AG04449 (cell line): Measurements from ENCODE around the gene HPS1.

Source experiments
- CTCF ChIA-PET: fragments of 350-600 bp; formaldehyde crosslinking; extraction: SDS; loops from one replicate; lab custom pipeline; 2021; ENCODE audit warnings: antibody characterized with exemption; lab: Yijun Ruan, JAX
- POLR2A ChIA-PET: fragments of 400-600, 350-600 bp; formaldehyde crosslinking; extraction: SDS; loops from one replicate; lab custom pipeline; 2020; ENCODE audit warnings: antibody characterized with exemption, inconsistent platforms; lab: Yijun Ruan, JAX
- DNase-seq: peaks from one replicate; pipeline ENCODE4 v3.0.0-alpha.2; 2010; ENCODE audit warnings: low read depth, low spot score
- H3K4me3 ChIP-seq: 2 replicates; pipeline ENCODE4 v1.5.1; 2011; ENCODE audit warnings: low read depth, mild to moderate bottlenecking, control low read depth, low read length
- TF ChIP-seq, protein P1 (sequence below): IDR thresholded peaks from one replicate; pipeline ENCODE4 v1.5.1; 2011; ENCODE audit warnings: mild to moderate bottlenecking, moderate library complexity, low read length, control low read depth, inconsistent platforms; ENCODE audit not compliant: insufficient read depth; ENCODE audit errors: missing control alignments

Gene HPS1

GRCh38 chr10:98419469-98420261, 27.1 kb downstream of the HPS1 start:
- no peak overlapping the region for H3K4me3 ChIP-seq
- DNase-seq, result no peak
- TF ChIP-seq, protein P1, sequence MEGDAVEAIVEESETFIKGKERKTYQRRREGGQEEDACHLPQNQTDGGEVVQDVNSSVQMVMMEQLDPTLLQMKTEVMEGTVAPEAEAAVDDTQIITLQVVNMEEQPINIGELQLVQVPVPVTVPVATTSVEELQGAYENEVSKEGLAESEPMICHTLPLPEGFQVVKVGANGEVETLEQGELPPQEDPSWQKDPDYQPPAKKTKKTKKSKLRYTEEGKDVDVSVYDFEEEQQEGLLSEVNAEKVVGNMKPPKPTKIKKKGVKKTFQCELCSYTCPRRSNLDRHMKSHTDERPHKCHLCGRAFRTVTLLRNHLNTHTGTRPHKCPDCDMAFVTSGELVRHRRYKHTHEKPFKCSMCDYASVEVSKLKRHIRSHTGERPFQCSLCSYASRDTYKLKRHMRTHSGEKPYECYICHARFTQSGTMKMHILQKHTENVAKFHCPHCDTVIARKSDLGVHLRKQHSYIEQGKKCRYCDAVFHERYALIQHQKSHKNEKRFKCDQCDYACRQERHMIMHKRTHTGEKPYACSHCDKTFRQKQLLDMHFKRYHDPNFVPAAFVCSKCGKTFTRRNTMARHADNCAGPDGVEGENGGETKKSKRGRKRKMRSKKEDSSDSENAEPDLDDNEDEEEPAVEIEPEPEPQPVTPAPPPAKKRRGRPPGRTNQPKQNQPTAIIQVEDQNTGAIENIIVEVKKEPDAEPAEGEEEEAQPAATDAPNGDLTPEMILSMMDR, result no peak
- ChIA-PET POLR2A (no interaction called here), CTCF (no interaction called here)

GRCh38 chr10:98418665-98419468, 27.9 kb downstream of the HPS1 start:
- CTCF ChIA-PET, result interaction anchor here (1.2 kb wide), 1 partner anchor 8 kb away, joined by 3 read pairs; no protein-coding TSS in a partner anchor
- TF ChIP-seq, protein P1, result no peak
- H3K4me3 ChIP-seq, result no peak overlapping the region
- no peak for DNase-seq
- POLR2A ChIA-PET, result no interaction called here

- TF ChIP-seq, protein P1, result no peak
- H3K4me3 ChIP-seq, result no peak overlapping the region
- POLR2A ChIA-PET, result no interaction called here
- CTCF ChIA-PET, result interaction anchor here (1.2 to 4.5 kb wide), 2 partner anchors 7 to 9 kb away, joined by 3 to 24 read pairs; no protein-coding TSS in a partner anchor
- DNase-seq, result no peak
Observed at GRCh38 chr10:98417973-98418664, 28.6 kb downstream of the HPS1 start.

GRCh38 chr10:98417481-98417959, 29.2 kb downstream of the HPS1 start:
- ChIA-PET POLR2A (no interaction called here), CTCF (interaction anchor here (4.5 kb wide), 1 partner anchor 8 kb away, joined by 24 read pairs; no protein-coding TSS in a partner anchor)

DNA sequence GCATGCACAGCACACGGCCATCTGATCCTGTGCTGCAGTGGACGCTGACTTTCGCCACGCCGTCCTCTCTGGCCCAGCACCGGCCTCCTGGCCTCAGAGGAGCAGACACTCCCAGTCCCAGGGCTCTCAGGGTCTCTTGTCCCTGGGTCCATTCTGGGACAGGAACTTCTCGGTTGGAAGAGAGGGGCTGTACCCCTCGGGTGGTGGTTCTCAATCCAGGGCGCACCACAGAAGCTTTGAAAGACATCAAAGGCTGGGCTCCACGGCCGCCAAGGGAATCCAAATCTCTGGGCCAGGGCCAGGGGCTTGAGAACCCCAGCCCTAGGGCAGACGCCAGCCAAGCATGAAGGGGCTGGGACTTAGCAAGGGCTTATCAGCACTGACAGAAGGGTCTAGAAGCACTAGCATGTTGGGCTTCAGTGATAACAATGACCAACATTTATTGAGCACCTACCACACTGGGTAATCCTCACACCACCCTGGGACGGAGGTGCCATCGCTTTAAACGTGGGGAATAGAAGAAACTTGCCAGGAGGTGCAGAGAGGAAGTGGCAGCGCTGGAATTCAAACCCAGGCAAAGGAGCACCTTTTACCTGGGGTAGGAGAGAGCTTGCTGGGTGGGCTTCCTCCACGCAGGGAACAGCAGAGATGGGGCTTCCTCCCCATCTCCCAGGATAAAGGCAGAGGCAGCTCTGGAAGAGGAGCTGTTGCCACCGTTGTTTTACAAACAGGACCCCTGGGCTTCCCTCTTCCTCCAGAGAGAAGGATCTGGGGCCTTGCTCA, 29.9 kb downstream of the HPS1 start:
- ChIA-PET POLR2A (no interaction called here), CTCF (interaction anchor here (4.5 kb wide), 1 partner anchor 8 kb away, joined by 24 read pairs; no protein-coding TSS in a partner anchor)
- DNase-seq, result no peak
- TF ChIP-seq, protein P1, result no peak
- no peak overlapping the region for H3K4me3 ChIP-seq

More at GRCh38 chr10:98417481-98417959, 29.2 kb downstream of the HPS1 start:
- H3K4me3 ChIP-seq, result no peak overlapping the region
- DNase-seq, result no peak
- TF ChIP-seq, protein P1, result no peak
